Mammary epithelial cell (primary cell): ENCODE data around the gene HS3ST1.

Experiments
- EZH2 ChIP-seq: IDR thresholded peaks from 2 replicates; pipeline ENCODE4 v1.6.1; 2012; ENCODE audit warnings: low read length, inconsistent platforms, borderline replicate concordance
- TF ChIP-seq, protein P1 (sequence below), 2 donors: IDR thresholded peaks in 1 of 2; conservative IDR thresholded peaks in 1 of 2; 2 replicates each; pipeline ENCODE4 v1.5.1; 2011 to 2012; ENCODE audit warnings: inconsistent platforms in 2 of 2, low read length in 2 of 2, mild to moderate bottlenecking in 2 of 2, control low read depth in 1 of 2, low read depth in 1 of 2; ENCODE audit not compliant: insufficient read depth in 1 of 2; ENCODE audit errors: extremely low read depth in 1 of 2

DNA sequence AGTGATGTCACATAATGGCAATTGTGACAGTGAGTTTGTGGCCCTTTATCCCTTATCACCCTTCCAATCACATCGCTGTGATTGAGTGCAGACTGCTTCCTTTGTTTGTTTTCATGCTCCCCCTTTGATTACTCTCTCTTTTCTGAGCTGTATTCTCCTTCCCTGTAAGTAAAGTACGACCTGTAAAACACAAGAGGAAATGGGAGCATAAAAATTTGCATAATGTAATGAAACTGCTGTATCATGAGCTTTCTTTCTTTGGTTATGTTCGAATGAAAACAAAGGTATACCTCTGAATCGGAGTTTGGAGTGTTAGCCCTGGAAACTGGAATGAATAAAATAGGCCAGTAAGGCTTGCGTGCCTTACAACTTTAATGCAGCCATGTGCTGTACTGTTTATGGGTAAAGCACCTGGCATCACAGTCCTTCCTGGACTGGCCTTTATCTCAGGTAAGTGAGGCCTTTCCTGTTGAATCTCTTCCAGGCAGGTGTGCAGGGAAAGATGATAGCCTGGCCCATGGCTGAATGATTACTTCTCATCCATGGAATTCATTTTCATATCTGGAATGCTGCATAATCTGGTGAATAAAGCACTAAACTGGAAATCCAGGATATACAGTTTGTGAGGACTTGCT, 26.6 kb upstream of the HS3ST1 start:
- TF ChIP-seq, protein P1, sequence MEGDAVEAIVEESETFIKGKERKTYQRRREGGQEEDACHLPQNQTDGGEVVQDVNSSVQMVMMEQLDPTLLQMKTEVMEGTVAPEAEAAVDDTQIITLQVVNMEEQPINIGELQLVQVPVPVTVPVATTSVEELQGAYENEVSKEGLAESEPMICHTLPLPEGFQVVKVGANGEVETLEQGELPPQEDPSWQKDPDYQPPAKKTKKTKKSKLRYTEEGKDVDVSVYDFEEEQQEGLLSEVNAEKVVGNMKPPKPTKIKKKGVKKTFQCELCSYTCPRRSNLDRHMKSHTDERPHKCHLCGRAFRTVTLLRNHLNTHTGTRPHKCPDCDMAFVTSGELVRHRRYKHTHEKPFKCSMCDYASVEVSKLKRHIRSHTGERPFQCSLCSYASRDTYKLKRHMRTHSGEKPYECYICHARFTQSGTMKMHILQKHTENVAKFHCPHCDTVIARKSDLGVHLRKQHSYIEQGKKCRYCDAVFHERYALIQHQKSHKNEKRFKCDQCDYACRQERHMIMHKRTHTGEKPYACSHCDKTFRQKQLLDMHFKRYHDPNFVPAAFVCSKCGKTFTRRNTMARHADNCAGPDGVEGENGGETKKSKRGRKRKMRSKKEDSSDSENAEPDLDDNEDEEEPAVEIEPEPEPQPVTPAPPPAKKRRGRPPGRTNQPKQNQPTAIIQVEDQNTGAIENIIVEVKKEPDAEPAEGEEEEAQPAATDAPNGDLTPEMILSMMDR (conservative IDR thresholded peaks at IDR 0.05 in 1 of 2, IDR thresholded peaks at IDR 0.05 in 1 of 2; ENCODE audit: extremely low read depth in 1 of 2, insufficient read depth in 1 of 2, low read depth in 1 of 2, low read length in 2 of 2): no peak
- no peak for TF ChIP-seq EZH2
